ENCODE data around the gene ABAT.

DNA sequence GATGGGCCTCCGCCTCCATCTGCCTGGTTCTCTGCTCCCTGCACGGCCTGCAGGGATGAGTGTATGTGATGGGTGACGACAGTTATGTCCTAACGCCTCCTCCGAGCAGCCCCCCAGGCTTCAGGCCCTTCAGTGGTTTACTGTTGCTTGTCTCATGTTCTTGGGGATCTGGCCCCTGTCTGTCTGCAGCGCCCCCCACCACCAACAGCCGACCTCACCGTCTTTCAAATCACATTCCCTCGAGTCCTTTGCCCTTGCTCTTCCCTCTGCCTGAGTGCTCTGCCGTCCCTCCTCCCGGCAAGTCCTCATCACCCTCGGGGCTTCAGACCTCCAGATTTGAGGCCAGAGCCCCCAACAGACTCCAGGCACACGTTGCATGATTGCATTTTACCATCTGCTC lies 34.7 kb upstream of the ABAT start:
- TF ChIP-seq, protein P1, sequence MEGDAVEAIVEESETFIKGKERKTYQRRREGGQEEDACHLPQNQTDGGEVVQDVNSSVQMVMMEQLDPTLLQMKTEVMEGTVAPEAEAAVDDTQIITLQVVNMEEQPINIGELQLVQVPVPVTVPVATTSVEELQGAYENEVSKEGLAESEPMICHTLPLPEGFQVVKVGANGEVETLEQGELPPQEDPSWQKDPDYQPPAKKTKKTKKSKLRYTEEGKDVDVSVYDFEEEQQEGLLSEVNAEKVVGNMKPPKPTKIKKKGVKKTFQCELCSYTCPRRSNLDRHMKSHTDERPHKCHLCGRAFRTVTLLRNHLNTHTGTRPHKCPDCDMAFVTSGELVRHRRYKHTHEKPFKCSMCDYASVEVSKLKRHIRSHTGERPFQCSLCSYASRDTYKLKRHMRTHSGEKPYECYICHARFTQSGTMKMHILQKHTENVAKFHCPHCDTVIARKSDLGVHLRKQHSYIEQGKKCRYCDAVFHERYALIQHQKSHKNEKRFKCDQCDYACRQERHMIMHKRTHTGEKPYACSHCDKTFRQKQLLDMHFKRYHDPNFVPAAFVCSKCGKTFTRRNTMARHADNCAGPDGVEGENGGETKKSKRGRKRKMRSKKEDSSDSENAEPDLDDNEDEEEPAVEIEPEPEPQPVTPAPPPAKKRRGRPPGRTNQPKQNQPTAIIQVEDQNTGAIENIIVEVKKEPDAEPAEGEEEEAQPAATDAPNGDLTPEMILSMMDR (IDR thresholded peaks at IDR 0.05; ENCODE audit: poor library complexity): no peak
- TF ChIP-seq EZH2 (IDR thresholded peaks at IDR 0.05; ENCODE audit: borderline replicate concordance) (no peak), EZH2phosphoT487 (IDR thresholded peaks at IDR 0.05; ENCODE audit: low read depth, severe bottlenecking, unreplicated experiment) (no peak)
